Keratinocyte (primary cell): ENCODE results near the gene RAB21.
"Not testable (repeated sequence)": the region's sequence is repeated elsewhere in the genome, so short reads cannot be mapped to it uniquely, and the experiment has no call there.

Experiments
- CTCF ChIP-seq, 3 experiments: IDR thresholded peaks in 1 of 3; conservative IDR thresholded peaks in 1 of 3; optimal IDR thresholded peaks in 1 of 3; 2 replicates in 2 of 3; 3 replicates in 1 of 3; pipeline versions ENCODE3 to v1.5.1; 2011; ENCODE audit warnings: low read length in 3 of 3, mild to moderate bottlenecking in 3 of 3, moderate library complexity in 2 of 3, control low read depth in 1 of 3, inconsistent platforms in 1 of 3; ENCODE audit not compliant: insufficient read depth in 2 of 3; ENCODE audit errors: extremely low read depth in 1 of 3
- EZH2 ChIP-seq: IDR thresholded peaks from one replicate; pipeline ENCODE4 v1.6.1; 2012; ENCODE audit warnings: inconsistent platforms, mild to moderate bottlenecking, low read length, moderate library complexity

DNA sequence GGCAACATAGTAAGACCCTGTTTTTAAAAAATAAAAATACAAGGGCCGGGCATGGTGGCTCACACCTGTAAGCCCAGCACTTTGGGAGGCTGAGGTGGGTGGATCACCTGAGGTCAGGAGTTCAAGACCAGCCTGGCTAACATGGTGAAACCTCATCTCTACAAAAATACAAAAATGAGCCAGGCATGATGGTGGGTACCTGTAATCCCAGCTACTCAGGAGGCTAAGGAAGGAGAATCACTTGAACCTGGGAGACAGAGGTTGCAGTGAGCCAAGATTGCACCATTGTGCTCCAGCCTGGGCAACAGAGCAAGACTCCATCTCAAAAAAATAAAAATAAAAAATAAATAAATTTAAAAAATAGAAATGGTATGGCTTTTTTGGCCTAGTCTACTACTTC, 6.7 kb downstream of the RAB21 start:
- not testable (repeated sequence) for TF ChIP-seq CTCF (optimal IDR thresholded peaks at IDR 0.05 in 1 of 3, IDR thresholded peaks at IDR 0.05 in 1 of 3, conservative IDR thresholded peaks at IDR 0.05 in 1 of 3; ENCODE audit: extremely low read depth in 1 of 3, insufficient read depth in 2 of 3, low read length in 3 of 3); EZH2
